Lung (tissue), 12 donors: ENCODE data around the gene NAALADL2. TPM values are rescaled to one million over a fixed set of nuclear protein-coding genes. Genes with fewer than 3 reads are reported as not detected.

Source experiments
- ATAC-seq: fragments of 200-7000 bp; cut with Tn5 transposase; one replicate; pipeline ENCODE4 v1.9.1; 2020; ENCODE audit warnings: moderate number of reproducible peaks; ENCODE audit not compliant: insufficient read depth, low FRiP score
- DNase-seq, 3 donors: peaks; one replicate each; pipeline ENCODE4 v3.0.0-alpha.2; 2013 to 2017
- H3K27ac ChIP-seq, 2 donors: one replicate each; pipeline ENCODE4 v1.5.1; 2013; ENCODE audit warnings: mild to moderate bottlenecking in 2 of 2, moderate library complexity in 2 of 2, control low read depth in 1 of 2, inconsistent platforms in 1 of 2, low read depth in 1 of 2, low read length in 1 of 2
- H3K27me3 ChIP-seq, 3 donors: one replicate each; pipeline ENCODE4 v1.5.1; 2013; ENCODE audit warnings: low read length in 2 of 3; ENCODE audit not compliant: control insufficient read depth in 3 of 3, insufficient read depth in 3 of 3
- H3K36me3 ChIP-seq, 4 donors: one replicate each; pipeline ENCODE4 v1.5.1; 2013; ENCODE audit warnings: low read length in 4 of 4, mild to moderate bottlenecking in 1 of 4, moderate library complexity in 1 of 4; ENCODE audit not compliant: control insufficient read depth in 4 of 4, insufficient read depth in 4 of 4
- H3K4me1 ChIP-seq, 5 donors: one replicate each; pipeline ENCODE4 v1.5.1; 2013; ENCODE audit warnings: low read length in 5 of 5, mild to moderate bottlenecking in 2 of 5, moderate library complexity in 1 of 5; ENCODE audit not compliant: control insufficient read depth in 5 of 5, insufficient read depth in 5 of 5
- H3K4me3 ChIP-seq: one replicate; pipeline ENCODE4 v1.5.1; 2013; ENCODE audit warnings: mild to moderate bottlenecking, control low read depth, moderate library complexity
- H3K9ac ChIP-seq, 2 donors: one replicate each; pipeline ENCODE4 v1.5.1; 2013; ENCODE audit warnings: low read length in 2 of 2, control low read depth in 1 of 2; ENCODE audit not compliant: insufficient read depth in 1 of 2
- H3K9me3 ChIP-seq, 4 donors: one replicate each; pipeline ENCODE4 v1.5.1; 2013; ENCODE audit warnings: low read length in 3 of 4, mild to moderate bottlenecking in 1 of 4, moderate library complexity in 1 of 4; ENCODE audit not compliant: control insufficient read depth in 4 of 4, insufficient read depth in 3 of 4
- WGBS, 2 donors: extraction: QIAGEN DNeasy Blood & Tissue Kit; methylation state at CpG; one replicate each; pipeline ENCODE4 v1.1.7; 2013; 5-methylcytosine and 5-hydroxymethylcytosine counted together
- polyA plus RNA-seq, 2 donors: library from polyadenylated mRNA; stranded (reverse); fragments of 200-250 nt; gene quantifications; one replicate each; pipeline ENCODE4 v1.2.1, GENCODE V29; 2013
- total RNA-seq, 2 donors: library from RNA; depleted of rRNA in 1 of 2; stranded (reverse); fragments of >200 nt in 1 of 2; gene quantifications; one replicate each; pipeline ENCODE4 v1.2.1, GENCODE V29; 2014 to 2021
- TF ChIP-seq, protein P1 (sequence below): IDR thresholded peaks from 2 replicates; pipeline ENCODE4 v1.5.1; 2012; ENCODE audit warnings: mild to moderate bottlenecking; ENCODE audit errors: control extremely low read depth, extremely low read depth
- donor health status: control.
- donor health status: control.
- donor health status: Bipolar disorder and iron deficiency.
- donor health status: healthy.
- donor health status: DM: yes; HTN: yes; CAD: no.

The NAALADL2 gene
- total and polyA plus RNA-seq, 4 donors = 0.49 to 46.7 (median 4.7) TPM

DNA sequence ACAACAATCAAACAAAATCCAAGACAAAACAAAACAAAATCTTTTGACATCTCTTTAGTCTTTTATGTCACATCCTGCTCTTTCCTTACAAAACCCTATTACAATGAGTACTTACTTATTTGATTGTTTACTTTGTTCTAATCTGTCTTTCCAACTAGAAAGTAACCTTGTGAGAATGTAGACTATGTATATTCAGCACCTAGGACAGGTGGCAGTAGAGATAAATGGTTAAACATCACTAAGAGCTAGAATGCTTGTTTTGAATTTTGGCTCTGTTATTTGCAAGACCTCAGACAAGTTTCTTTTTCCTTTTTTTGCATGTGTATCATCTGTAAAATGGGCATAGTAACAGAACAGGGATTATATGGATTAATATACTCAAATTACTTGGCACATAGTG, 33.1 kb upstream of the NAALADL2 start:
- no peaks in the 10 kb centered on the region for H3K36me3 ChIP-seq
- H3K9me3 ChIP-seq = no peaks in the 10 kb centered on the region
- no peak overlapping the region for H3K9ac ChIP-seq
- peaks cover 0 to 9% (median 0%) of the 10 kb centered on the region in 5 donors for H3K4me1 ChIP-seq
- TF ChIP-seq, protein P1, sequence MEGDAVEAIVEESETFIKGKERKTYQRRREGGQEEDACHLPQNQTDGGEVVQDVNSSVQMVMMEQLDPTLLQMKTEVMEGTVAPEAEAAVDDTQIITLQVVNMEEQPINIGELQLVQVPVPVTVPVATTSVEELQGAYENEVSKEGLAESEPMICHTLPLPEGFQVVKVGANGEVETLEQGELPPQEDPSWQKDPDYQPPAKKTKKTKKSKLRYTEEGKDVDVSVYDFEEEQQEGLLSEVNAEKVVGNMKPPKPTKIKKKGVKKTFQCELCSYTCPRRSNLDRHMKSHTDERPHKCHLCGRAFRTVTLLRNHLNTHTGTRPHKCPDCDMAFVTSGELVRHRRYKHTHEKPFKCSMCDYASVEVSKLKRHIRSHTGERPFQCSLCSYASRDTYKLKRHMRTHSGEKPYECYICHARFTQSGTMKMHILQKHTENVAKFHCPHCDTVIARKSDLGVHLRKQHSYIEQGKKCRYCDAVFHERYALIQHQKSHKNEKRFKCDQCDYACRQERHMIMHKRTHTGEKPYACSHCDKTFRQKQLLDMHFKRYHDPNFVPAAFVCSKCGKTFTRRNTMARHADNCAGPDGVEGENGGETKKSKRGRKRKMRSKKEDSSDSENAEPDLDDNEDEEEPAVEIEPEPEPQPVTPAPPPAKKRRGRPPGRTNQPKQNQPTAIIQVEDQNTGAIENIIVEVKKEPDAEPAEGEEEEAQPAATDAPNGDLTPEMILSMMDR = no peak
- DNase-seq = no peak
- no peak overlapping the region for H3K27ac ChIP-seq
- ATAC-seq = no peak
- no peak overlapping the region for H3K4me3 ChIP-seq
- H3K27me3 ChIP-seq = no peaks in the 10 kb centered on the region

DNA sequence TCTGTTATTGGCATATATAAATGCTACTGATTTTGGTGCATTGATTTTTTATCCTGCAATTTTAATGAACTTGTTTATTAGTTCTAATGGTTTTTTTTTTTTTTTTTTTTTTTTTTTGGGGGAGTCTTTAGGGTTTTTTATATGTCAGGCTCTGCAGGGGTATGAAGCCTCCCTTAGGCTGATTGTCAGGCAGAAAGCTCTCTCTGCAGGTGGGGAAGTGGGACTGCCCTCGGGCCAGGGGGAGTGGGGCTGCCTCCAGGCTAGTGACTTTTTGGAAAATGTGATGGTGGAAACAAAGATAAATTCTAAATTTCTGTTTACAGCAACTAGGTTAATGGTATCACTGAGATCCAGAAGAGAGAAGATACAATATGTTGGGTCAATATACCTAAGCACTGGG, 14.4 kb upstream of the NAALADL2 start:
- 77 to 78% methylated on average over 1 of the region's 1 CpG for WGBS, 2 donors
- H3K9me3 ChIP-seq = peaks cover 0 to 5% (median 0%) of the 10 kb centered on the region in 4 donors
- no peaks in the 10 kb centered on the region for H3K27me3 ChIP-seq
- no peak for ATAC-seq
- no peak overlapping the region for H3K27ac ChIP-seq
- no peak overlapping the region for H3K9ac ChIP-seq
- H3K36me3 ChIP-seq = no peaks in the 10 kb centered on the region
- TF ChIP-seq, protein P1 = no peak
- DNase-seq = no peak
- H3K4me3 ChIP-seq = no peak overlapping the region
- no peaks in the 10 kb centered on the region for H3K4me1 ChIP-seq

DNA sequence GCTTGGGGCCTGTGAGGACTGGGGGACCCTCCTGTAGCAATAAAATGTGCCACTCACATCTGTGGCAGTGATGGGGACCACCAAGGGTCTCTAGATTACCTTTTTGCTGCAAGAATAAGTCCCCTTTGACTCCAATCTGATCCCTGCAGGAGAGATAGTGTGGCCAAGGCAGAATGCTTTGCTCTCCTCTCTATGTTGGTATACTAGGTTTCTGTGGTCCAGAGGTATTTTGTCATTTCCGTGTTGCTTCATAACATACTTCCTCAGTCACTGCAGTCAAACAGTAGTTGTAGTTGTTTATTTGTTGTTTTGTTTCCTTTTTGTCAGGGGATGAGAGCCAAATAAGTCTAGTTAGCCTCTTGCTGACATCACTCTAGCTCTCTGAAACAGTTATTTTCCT, 13.1 kb upstream of the NAALADL2 start:
- Histone ChIP-seq H3K4me3 (no peak overlapping the region), H3K4me1 (no peaks in the 10 kb centered on the region), H3K27me3 (no peaks in the 10 kb centered on the region), H3K9me3 (peaks cover 0 to 5% (median 0%) of the 10 kb centered on the region in 4 donors), H3K27ac (no peak overlapping the region), H3K9ac (no peak overlapping the region), H3K36me3 (no peaks in the 10 kb centered on the region)
- ATAC-seq (no peak), DNase-seq (no peak)
- TF ChIP-seq, protein P1 = no peak
- 55 to 82% methylated on average over 1 of the region's 1 CpG for WGBS, 2 donors

DNA sequence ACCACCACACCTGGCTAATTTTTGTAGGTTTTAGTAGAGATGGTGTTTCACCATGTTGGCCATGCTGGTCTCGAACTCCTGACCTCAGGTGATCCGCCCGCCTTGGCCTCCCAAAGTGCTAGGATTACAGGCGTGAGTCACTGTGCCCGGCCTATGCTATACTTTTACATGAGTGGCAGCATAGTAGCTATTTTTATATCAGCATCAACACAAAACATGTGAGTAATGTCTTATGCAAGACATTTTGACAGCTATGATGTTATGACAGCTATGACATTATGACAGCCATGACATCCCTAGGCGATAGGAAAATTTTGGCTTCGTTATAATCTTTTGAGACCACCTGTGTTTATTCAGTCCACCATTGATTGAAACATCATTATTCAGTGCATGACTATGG, 4.1 kb upstream of the NAALADL2 start:
- Histone ChIP-seq H3K9me3 (no peaks in the 10 kb centered on the region), H3K27ac (no peak overlapping the region), H3K4me3 (no peak overlapping the region), H3K9ac (no peak overlapping the region), H3K36me3 (no peaks in the 10 kb centered on the region), H3K4me1 (peaks cover 0 to 5% (median 0%) of the 10 kb centered on the region in 5 donors), H3K27me3 (no peaks in the 10 kb centered on the region)
- 92 to 93% methylated on average over 7 of the region's 7 CpGs for WGBS, 2 donors
- ATAC-seq = no peak
- TF ChIP-seq, protein P1 = no peak
- no peak for DNase-seq
